ENCODE measurements around the gene RETREG1.

RETREG1 gene

GRCh38 chr5:16465544-16466432 is 151.0 kb downstream of the RETREG1 start, which contains the start of gene ZNF622 (continued):
- peak; percentile 53 for TF ChIP-seq PATZ1 (tag by site-specific recombination; IDR thresholded peaks at IDR 0.05)

GRCh38 chr5:16464664-16465543 is 151.9 kb downstream of the RETREG1 start:
- H3K9me3 ChIP-seq (ENCODE audit: control insufficient read depth, insufficient read depth, low read depth, low read length): no peaks in the 10 kb centered on the region
- peak overlapping the region; percentile 3; the same call in 1 of the 2 replicates for H3K27ac ChIP-seq (ENCODE audit: extremely low read depth, low read depth, low read length)
- H3K4me3 ChIP-seq (ENCODE audit: low read depth, low read length): peak overlapping the region; percentile 89
- peaks cover 39 to 50% of the 10 kb centered on the region in 2 experiments for H3K36me3 ChIP-seq (ENCODE audit: control insufficient read depth in 2 of 2, insufficient read depth in 1 of 2, low read length in 2 of 2)
- peaks cover 13% of the 10 kb centered on the region; the same call in 1 of the 2 replicates for H3K4me1 ChIP-seq (ENCODE audit: control insufficient read depth, insufficient read depth, low read length)
- POLR2A ChIA-PET: interaction anchor here (0.7 kb wide), 1 partner anchor 304 kb away, joined by 3 read pairs; no protein-coding TSS in a partner anchor
- TF ChIP-seq ZNF138 (tag by site-specific recombination; IDR thresholded peaks at IDR 0.05; ENCODE audit: borderline replicate concordance) (0 out of 2 replicates have a peak, but pooled peaks have one; percentile 57), ZNF221 (tag by site-specific recombination; IDR thresholded peaks at IDR 0.05; ENCODE audit: borderline replicate concordance) (no peak), ZFHX2 (tag by site-specific recombination; conservative IDR thresholded peaks at IDR 0.05) (peak; percentile 45; the same call in 1 of the 2 replicates), BCL11B (tag by site-specific recombination; IDR thresholded peaks at IDR 0.05; ENCODE audit: low read depth) (0 out of 2 replicates have a peak, but pooled peaks have one; percentile 4), MYNN (tag by site-specific recombination; IDR thresholded peaks at IDR 0.05; ENCODE audit: borderline replicate concordance) (no peak), MZF1 (tag by site-specific recombination; IDR thresholded peaks at IDR 0.05; ENCODE audit: borderline replicate concordance) (no peak), CTCF (tag by site-specific recombination; IDR thresholded peaks at IDR 0.05) (peak; percentile 37; the same call in 1 of the 2 replicates), ZNF335 (tag by site-specific recombination; conservative IDR thresholded peaks at IDR 0.05) (peak; percentile 80), ZNF596 (tag by site-specific recombination; IDR thresholded peaks at IDR 0.05) (no peak)
- TF ChIP-seq, protein P1, sequence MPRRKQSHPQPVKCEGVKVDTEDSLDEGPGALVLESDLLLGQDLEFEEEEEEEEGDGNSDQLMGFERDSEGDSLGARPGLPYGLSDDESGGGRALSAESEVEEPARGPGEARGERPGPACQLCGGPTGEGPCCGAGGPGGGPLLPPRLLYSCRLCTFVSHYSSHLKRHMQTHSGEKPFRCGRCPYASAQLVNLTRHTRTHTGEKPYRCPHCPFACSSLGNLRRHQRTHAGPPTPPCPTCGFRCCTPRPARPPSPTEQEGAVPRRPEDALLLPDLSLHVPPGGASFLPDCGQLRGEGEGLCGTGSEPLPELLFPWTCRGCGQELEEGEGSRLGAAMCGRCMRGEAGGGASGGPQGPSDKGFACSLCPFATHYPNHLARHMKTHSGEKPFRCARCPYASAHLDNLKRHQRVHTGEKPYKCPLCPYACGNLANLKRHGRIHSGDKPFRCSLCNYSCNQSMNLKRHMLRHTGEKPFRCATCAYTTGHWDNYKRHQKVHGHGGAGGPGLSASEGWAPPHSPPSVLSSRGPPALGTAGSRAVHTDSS (tag by site-specific recombination; IDR thresholded peaks at IDR 0.05): peak; percentile 27; the same call in 1 of the 2 replicates
- TF ChIP-seq, protein P2, sequence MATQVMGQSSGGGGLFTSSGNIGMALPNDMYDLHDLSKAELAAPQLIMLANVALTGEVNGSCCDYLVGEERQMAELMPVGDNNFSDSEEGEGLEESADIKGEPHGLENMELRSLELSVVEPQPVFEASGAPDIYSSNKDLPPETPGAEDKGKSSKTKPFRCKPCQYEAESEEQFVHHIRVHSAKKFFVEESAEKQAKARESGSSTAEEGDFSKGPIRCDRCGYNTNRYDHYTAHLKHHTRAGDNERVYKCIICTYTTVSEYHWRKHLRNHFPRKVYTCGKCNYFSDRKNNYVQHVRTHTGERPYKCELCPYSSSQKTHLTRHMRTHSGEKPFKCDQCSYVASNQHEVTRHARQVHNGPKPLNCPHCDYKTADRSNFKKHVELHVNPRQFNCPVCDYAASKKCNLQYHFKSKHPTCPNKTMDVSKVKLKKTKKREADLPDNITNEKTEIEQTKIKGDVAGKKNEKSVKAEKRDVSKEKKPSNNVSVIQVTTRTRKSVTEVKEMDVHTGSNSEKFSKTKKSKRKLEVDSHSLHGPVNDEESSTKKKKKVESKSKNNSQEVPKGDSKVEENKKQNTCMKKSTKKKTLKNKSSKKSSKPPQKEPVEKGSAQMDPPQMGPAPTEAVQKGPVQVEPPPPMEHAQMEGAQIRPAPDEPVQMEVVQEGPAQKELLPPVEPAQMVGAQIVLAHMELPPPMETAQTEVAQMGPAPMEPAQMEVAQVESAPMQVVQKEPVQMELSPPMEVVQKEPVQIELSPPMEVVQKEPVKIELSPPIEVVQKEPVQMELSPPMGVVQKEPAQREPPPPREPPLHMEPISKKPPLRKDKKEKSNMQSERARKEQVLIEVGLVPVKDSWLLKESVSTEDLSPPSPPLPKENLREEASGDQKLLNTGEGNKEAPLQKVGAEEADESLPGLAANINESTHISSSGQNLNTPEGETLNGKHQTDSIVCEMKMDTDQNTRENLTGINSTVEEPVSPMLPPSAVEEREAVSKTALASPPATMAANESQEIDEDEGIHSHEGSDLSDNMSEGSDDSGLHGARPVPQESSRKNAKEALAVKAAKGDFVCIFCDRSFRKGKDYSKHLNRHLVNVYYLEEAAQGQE (tag by site-specific recombination; IDR thresholded peaks at IDR 0.05): 0 out of 2 replicates have a peak, but pooled peaks have one; percentile 19
- CTCF ChIA-PET: interaction anchor here (0.7 to 1.5 kb wide), 4 partner anchors 9 to 305 kb away, joined by 3 to 9 read pairs (median 3); no protein-coding TSS in a partner anchor
